SIG-M5 treated with dmso at 0.1 percent for 504 hours (cell line): Measurements from ENCODE around the gene SLC9B2.
"Not testable (repeated sequence)": the region's sequence is repeated elsewhere in the genome, so short reads cannot be mapped to it uniquely, and the experiment has no call there.

Experiments used
- DNase-seq: peaks from one replicate; lab custom pipeline; 2025; ENCODE audit not compliant: unreplicated experiment; lab: John Stamatoyannopoulos, UW

Gene SLC9B2

GRCh38 chr4:103021120-103021519 lies 55.4 kb downstream of the SLC9B2 start:
- DNase-seq, result no peak

- peak; percentile 69 for DNase-seq
These were observed 57.0 kb downstream of the SLC9B2 start, which contains the start of gene SLC9B1 for GRCh38 chr4:103019308-103020124. Gene SLC9B1, minus strand, starts transcription at chr4:103019705. Its CDS starts 27,994 bp downstream, at chr4:102991711.

GRCh38 chr4:103018391-103019307 lies 57.9 kb downstream of the SLC9B2 start:
- DNase-seq, result no peak

- no peak for DNase-seq
These were observed 64.0 kb downstream of the SLC9B2 start for GRCh38 chr4:103012551-103012950.

GRCh38 chr4:103012060-103012459 lies 64.5 kb downstream of the SLC9B2 start:
- no peak for DNase-seq

GRCh38 chr4:103011378-103012025 lies 65.1 kb downstream of the SLC9B2 start:
- no peak for DNase-seq

GRCh38 chr4:103010804-103011203 lies 65.8 kb downstream of the SLC9B2 start:
- no peak for DNase-seq

GRCh38 chr4:103008875-103009729 lies 67.5 kb downstream of the SLC9B2 start:
- peak; percentile 70 for DNase-seq

GRCh38 chr4:103002551-103002950 lies 74.0 kb downstream of the SLC9B2 start:
- no peak for DNase-seq

GRCh38 chr4:102994803-102995202 lies 81.8 kb downstream of the SLC9B2 start:
- no peak for DNase-seq

GRCh38 chr4:102993985-102994384 lies 82.6 kb downstream of the SLC9B2 start:
- not testable (repeated sequence) for DNase-seq

GRCh38 chr4:102988429-102989020 lies 88.0 kb downstream of the SLC9B2 start:
- no peak for DNase-seq

GRCh38 chr4:102981005-102981404 lies 95.6 kb downstream of the SLC9B2 start:
- no peak for DNase-seq
